ENCODE data around the gene LTBP3. TPM values are rescaled to one million over a fixed set of nuclear protein-coding genes. Genes with fewer than 3 reads are reported as not detected.
A peak's percentile ranks its signal among the peaks of the same experiment; 100 is the strongest.

LTBP3 gene
- total and polyA plus RNA-seq, 2 of the 13 experiments (the other 11 are each of a cell fraction or from before 2014, with no cell fraction given): 12.2 to 68.1 TPM

DNA sequence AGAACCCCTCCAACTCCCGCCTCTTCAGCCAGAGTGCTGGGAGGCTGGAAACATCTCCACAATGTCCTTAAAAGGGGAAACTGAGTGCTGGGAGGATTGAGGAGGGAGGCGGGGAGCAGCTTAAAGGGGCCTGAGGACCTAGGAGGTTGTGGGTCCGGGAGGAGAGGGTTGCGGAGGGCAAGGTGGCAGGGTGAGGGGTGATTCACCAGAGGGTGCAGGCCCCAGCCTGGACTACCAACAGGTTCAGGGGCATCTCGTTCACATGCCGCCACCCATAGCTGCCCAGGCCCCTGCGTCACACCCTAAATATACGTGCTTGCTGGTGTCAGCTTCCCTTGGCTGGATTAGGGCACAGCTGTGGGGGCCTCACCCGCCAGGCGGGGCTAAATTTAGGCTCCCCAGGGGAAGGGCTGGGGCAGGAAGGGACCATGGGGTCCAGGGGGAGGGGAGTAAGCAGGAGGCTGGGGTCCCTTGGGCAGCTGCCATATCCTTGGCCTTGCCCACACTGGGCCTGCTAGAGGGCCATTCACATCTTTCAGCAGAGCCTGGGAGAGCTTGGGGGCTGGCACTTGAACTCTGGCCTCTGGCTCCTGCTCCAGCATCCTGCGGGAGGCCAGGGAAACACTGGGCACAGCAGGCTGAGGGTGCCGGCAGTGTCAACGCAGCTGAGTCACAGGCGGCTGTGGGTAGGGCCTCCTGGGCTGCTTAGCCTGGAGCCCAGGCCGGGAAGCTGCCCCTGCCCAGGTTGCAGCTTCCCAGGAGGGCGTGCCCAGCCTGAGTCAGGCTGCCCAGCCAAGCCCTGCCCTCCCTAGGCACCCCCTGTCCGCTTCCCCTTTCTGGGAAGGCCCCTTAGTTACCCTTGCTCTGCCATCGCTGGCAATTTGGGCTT, 19.0 kb upstream of the LTBP3 start (continued):
- TF ChIP-seq GLI4 (CRISPR knock-in tag; IDR thresholded peaks at IDR 0.05; ENCODE audit: borderline replicate concordance) (no peak), SAP130 (CRISPR knock-in tag; IDR thresholded peaks at IDR 0.05; ENCODE audit: low read depth) (peak; percentile 71), ZNF432 (CRISPR knock-in tag; IDR thresholded peaks at IDR 0.05; ENCODE audit: borderline replicate concordance) (no peak), ZNF598 (CRISPR knock-in tag; IDR thresholded peaks at IDR 0.05; ENCODE audit: borderline replicate concordance) (no peak), ZNF607 (CRISPR knock-in tag; IDR thresholded peaks at IDR 0.05; ENCODE audit: borderline replicate concordance) (no peak), BRD4 (CRISPR knock-in tag; IDR thresholded peaks at IDR 0.05) (no peak), PAWR (CRISPR knock-in tag; IDR thresholded peaks at IDR 0.05; ENCODE audit: borderline replicate concordance) (no peak), ETV5 (CRISPR knock-in tag; IDR thresholded peaks at IDR 0.05; ENCODE audit: borderline replicate concordance) (peak; percentile 12; the same call in 1 of the 2 replicates), POLR2A (IDR thresholded peaks at IDR 0.05; ENCODE audit: insufficient read depth in 1 of 2, low read depth in 2 of 2, low read length in 2 of 2) (no peak), RXRA (CRISPR knock-in tag; IDR thresholded peaks at IDR 0.05) (0 out of 2 replicates have a peak, but pooled peaks have one; percentile 17), NCOA2 (CRISPR knock-in tag; IDR thresholded peaks at IDR 0.05) (no peak)
- TF ChIP-seq, protein P1, sequence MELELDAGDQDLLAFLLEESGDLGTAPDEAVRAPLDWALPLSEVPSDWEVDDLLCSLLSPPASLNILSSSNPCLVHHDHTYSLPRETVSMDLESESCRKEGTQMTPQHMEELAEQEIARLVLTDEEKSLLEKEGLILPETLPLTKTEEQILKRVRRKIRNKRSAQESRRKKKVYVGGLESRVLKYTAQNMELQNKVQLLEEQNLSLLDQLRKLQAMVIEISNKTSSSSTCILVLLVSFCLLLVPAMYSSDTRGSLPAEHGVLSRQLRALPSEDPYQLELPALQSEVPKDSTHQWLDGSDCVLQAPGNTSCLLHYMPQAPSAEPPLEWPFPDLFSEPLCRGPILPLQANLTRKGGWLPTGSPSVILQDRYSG (CRISPR knock-in tag; IDR thresholded peaks at IDR 0.05): no peak
- TF ChIP-seq, protein P2, sequence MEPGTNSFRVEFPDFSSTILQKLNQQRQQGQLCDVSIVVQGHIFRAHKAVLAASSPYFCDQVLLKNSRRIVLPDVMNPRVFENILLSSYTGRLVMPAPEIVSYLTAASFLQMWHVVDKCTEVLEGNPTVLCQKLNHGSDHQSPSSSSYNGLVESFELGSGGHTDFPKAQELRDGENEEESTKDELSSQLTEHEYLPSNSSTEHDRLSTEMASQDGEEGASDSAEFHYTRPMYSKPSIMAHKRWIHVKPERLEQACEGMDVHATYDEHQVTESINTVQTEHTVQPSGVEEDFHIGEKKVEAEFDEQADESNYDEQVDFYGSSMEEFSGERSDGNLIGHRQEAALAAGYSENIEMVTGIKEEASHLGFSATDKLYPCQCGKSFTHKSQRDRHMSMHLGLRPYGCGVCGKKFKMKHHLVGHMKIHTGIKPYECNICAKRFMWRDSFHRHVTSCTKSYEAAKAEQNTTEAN (CRISPR knock-in tag; conservative IDR thresholded peaks at IDR 0.05): no peak
- TF ChIP-seq, protein P3, sequence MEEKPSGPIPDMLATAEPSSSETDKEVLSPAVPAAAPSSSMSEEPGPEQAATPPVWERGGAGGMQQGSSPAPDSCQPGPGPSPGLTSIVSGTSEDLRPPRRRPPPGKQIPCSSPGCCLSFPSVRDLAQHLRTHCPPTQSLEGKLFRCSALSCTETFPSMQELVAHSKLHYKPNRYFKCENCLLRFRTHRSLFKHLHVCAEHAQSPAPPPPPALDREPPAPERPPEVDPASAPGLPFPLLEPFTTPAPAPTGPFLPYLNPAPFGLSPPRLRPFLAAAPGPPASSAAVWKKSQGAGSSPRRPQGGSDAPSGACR (CRISPR knock-in tag; IDR thresholded peaks at IDR 0.05): no peak
- TF ChIP-seq, protein P4, sequence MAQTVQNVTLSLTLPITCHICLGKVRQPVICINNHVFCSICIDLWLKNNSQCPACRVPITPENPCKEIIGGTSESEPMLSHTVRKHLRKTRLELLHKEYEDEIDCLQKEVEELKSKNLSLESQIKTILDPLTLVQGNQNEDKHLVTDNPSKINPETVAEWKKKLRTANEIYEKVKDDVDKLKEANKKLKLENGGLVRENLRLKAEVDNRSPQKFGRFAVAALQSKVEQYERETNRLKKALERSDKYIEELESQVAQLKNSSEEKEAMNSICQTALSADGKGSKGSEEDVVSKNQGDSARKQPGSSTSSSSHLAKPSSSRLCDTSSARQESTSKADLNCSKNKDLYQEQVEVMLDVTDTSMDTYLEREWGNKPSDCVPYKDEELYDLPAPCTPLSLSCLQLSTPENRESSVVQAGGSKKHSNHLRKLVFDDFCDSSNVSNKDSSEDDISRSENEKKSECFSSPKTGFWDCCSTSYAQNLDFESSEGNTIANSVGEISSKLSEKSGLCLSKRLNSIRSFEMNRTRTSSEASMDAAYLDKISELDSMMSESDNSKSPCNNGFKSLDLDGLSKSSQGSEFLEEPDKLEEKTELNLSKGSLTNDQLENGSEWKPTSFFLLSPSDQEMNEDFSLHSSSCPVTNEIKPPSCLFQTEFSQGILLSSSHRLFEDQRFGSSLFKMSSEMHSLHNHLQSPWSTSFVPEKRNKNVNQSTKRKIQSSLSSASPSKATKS (CRISPR knock-in tag; IDR thresholded peaks at IDR 0.05): no peak
- TF ChIP-seq, protein P5, sequence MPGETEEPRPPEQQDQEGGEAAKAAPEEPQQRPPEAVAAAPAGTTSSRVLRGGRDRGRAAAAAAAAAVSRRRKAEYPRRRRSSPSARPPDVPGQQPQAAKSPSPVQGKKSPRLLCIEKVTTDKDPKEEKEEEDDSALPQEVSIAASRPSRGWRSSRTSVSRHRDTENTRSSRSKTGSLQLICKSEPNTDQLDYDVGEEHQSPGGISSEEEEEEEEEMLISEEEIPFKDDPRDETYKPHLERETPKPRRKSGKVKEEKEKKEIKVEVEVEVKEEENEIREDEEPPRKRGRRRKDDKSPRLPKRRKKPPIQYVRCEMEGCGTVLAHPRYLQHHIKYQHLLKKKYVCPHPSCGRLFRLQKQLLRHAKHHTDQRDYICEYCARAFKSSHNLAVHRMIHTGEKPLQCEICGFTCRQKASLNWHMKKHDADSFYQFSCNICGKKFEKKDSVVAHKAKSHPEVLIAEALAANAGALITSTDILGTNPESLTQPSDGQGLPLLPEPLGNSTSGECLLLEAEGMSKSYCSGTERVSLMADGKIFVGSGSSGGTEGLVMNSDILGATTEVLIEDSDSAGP (CRISPR knock-in tag; IDR thresholded peaks at IDR 0.05; ENCODE audit: borderline replicate concordance): peak; percentile 49; the same call in 1 of the 2 replicates
- TF ChIP-seq, protein P6, sequence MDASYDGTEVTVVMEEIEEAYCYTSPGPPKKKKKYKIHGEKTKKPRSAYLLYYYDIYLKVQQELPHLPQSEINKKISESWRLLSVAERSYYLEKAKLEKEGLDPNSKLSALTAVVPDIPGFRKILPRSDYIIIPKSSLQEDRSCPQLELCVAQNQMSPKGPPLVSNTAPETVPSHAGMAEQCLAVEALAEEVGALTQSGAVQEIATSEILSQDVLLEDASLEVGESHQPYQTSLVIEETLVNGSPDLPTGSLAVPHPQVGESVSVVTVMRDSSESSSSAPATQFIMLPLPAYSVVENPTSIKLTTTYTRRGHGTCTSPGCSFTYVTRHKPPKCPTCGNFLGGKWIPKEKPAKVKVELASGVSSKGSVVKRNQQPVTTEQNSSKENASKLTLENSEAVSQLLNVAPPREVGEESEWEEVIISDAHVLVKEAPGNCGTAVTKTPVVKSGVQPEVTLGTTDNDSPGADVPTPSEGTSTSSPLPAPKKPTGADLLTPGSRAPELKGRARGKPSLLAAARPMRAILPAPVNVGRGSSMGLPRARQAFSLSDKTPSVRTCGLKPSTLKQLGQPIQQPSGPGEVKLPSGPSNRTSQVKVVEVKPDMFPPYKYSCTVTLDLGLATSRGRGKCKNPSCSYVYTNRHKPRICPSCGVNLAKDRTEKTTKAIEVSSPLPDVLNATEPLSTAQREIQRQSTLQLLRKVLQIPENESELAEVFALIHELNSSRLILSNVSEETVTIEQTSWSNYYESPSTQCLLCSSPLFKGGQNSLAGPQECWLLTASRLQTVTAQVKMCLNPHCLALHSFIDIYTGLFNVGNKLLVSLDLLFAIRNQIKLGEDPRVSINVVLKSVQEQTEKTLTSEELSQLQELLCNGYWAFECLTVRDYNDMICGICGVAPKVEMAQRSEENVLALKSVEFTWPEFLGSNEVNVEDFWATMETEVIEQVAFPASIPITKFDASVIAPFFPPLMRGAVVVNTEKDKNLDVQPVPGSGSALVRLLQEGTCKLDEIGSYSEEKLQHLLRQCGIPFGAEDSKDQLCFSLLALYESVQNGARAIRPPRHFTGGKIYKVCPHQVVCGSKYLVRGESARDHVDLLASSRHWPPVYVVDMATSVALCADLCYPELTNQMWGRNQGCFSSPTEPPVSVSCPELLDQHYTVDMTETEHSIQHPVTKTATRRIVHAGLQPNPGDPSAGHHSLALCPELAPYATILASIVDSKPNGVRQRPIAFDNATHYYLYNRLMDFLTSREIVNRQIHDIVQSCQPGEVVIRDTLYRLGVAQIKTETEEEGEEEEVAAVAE (CRISPR knock-in tag; IDR thresholded peaks at IDR 0.05; ENCODE audit: borderline replicate concordance): no peak
